ENCODE measurements around the gene GGCX. TPM values are rescaled to one million over a fixed set of nuclear protein-coding genes. Genes with fewer than 3 reads are reported as not detected.

GGCX gene
- total and polyA plus RNA-seq, 2 of the 13 experiments (the other 11 are each of a cell fraction or from before 2014, with no cell fraction given): 72.5 to 103 TPM

DNA sequence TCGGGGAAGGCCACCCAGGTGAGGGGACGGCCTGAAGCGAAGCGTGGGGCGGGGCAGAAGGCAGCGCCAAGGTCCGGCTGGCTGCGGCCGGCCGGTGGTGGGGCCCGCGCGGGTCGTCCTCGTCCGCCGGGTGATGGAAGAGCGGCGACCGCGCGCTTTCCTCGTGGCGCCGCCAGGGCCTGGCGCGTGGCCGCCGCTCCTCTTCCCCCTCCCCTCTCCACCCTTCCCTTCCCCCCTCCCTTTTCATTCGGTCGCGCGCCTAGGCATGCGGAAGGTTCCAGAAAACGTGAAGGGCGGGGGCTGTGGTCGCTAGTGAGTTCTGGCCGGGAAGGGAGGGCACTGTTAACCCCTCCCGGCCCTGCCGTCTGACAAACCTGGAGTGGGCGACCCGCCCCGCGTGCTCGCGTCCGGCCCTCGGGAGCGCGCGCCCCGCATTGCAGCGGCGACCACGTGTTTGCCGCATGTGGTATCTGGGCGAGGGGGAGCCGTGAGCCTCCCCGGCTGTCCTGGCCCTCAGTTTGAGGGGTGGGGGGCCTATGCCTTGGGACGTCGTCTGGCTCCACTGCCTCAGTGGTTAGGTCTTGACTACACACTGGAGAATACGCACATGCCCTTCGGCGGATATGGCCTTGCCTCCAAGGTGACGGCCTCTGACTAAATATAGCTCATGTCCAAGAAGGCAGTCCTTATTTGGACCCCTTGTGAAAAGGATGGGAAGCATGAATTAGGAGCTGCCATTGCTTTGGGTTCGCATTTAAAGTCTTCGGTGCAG lies 21.7 kb downstream of the GGCX start (continued):
- TF ChIP-seq, protein P1, sequence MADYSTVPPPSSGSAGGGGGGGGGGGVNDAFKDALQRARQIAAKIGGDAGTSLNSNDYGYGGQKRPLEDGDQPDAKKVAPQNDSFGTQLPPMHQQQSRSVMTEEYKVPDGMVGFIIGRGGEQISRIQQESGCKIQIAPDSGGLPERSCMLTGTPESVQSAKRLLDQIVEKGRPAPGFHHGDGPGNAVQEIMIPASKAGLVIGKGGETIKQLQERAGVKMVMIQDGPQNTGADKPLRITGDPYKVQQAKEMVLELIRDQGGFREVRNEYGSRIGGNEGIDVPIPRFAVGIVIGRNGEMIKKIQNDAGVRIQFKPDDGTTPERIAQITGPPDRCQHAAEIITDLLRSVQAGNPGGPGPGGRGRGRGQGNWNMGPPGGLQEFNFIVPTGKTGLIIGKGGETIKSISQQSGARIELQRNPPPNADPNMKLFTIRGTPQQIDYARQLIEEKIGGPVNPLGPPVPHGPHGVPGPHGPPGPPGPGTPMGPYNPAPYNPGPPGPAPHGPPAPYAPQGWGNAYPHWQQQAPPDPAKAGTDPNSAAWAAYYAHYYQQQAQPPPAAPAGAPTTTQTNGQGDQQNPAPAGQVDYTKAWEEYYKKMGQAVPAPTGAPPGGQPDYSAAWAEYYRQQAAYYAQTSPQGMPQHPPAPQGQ (CRISPR knock-in tag; IDR thresholded peaks at IDR 0.05; ENCODE audit: borderline replicate concordance): no peak
- TF ChIP-seq RFX3 (CRISPR knock-in tag; IDR thresholded peaks at IDR 0.05) (no peak), KLF6 (CRISPR knock-in tag; IDR thresholded peaks at IDR 0.05) (no peak), ZNF629 (CRISPR knock-in tag; conservative IDR thresholded peaks at IDR 0.05) (0 out of 2 replicates have a peak, but pooled peaks have one; percentile 29), STAG1 (CRISPR knock-in tag; IDR thresholded peaks at IDR 0.05) (peak; percentile 10; the same call in 1 of the 2 replicates), CENPX (CRISPR knock-in tag; IDR thresholded peaks at IDR 0.05) (no peak), REL (CRISPR knock-in tag; conservative IDR thresholded peaks at IDR 0.05) (0 out of 2 replicates have a peak, but pooled peaks have one; percentile 68), TOPORS (CRISPR knock-in tag; IDR thresholded peaks at IDR 0.05) (peak; percentile 22), ZFYVE20 (CRISPR knock-in tag; IDR thresholded peaks at IDR 0.05; ENCODE audit: borderline replicate concordance, low read depth) (no peak; the same call in 1 of the 2 replicates), ZNF556 (CRISPR knock-in tag; IDR thresholded peaks at IDR 0.05; ENCODE audit: borderline replicate concordance) (no peak), AHR (CRISPR knock-in tag; IDR thresholded peaks at IDR 0.05) (no peak; the same call in 1 of the 2 replicates), KMT2A (CRISPR knock-in tag; IDR thresholded peaks at IDR 0.05) (no peak), ZNF761 (CRISPR knock-in tag; conservative IDR thresholded peaks at IDR 0.05) (no peak), SOX13 (IDR thresholded peaks at IDR 0.05) (no peak), SOX13 (CRISPR knock-in tag; conservative IDR thresholded peaks at IDR 0.05 in 1 of 2, IDR thresholded peaks at IDR 0.05 in 1 of 2) (peak; percentile 25 to 36; a peak in 1 of 4 replicates), ZNF10 (CRISPR knock-in tag; IDR thresholded peaks at IDR 0.05; ENCODE audit: borderline replicate concordance, low read depth) (no peak), GTF2F1 (IDR thresholded peaks at IDR 0.05; ENCODE audit: low read length) (no peak), MZF1 (CRISPR knock-in tag; IDR thresholded peaks at IDR 0.05; ENCODE audit: borderline replicate concordance) (0 out of 2 replicates have a peak, but pooled peaks have one; percentile 83)
- TF ChIP-seq, protein P2, sequence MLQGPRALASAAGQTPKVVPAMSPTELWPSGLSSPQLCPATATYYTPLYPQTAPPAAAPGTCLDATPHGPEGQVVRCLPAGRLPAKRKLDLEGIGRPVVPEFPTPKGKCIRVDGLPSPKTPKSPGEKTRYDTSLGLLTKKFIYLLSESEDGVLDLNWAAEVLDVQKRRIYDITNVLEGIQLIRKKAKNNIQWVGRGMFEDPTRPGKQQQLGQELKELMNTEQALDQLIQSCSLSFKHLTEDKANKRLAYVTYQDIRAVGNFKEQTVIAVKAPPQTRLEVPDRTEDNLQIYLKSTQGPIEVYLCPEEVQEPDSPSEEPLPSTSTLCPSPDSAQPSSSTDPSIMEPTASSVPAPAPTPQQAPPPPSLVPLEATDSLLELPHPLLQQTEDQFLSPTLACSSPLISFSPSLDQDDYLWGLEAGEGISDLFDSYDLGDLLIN (CRISPR knock-in tag; IDR thresholded peaks at IDR 0.05; ENCODE audit: borderline replicate concordance): peak; percentile 45; the same call in 1 of the 2 replicates
- TF ChIP-seq, protein P3, sequence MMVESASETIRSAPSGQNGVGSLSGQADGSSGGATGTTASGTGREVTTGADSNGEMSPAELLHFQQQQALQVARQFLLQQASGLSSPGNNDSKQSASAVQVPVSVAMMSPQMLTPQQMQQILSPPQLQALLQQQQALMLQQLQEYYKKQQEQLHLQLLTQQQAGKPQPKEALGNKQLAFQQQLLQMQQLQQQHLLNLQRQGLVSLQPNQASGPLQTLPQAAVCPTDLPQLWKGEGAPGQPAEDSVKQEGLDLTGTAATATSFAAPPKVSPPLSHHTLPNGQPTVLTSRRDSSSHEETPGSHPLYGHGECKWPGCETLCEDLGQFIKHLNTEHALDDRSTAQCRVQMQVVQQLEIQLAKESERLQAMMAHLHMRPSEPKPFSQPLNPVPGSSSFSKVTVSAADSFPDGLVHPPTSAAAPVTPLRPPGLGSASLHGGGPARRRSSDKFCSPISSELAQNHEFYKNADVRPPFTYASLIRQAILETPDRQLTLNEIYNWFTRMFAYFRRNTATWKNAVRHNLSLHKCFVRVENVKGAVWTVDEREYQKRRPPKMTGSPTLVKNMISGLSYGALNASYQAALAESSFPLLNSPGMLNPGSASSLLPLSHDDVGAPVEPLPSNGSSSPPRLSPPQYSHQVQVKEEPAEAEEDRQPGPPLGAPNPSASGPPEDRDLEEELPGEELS (CRISPR knock-in tag; IDR thresholded peaks at IDR 0.05): no peak; the same call in 1 of the 2 replicates
- TF ChIP-seq, protein P4, sequence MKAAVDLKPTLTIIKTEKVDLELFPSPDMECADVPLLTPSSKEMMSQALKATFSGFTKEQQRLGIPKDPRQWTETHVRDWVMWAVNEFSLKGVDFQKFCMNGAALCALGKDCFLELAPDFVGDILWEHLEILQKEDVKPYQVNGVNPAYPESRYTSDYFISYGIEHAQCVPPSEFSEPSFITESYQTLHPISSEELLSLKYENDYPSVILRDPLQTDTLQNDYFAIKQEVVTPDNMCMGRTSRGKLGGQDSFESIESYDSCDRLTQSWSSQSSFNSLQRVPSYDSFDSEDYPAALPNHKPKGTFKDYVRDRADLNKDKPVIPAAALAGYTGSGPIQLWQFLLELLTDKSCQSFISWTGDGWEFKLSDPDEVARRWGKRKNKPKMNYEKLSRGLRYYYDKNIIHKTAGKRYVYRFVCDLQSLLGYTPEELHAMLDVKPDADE (CRISPR knock-in tag; IDR thresholded peaks at IDR 0.05): no peak
- TF ChIP-seq, protein P5, sequence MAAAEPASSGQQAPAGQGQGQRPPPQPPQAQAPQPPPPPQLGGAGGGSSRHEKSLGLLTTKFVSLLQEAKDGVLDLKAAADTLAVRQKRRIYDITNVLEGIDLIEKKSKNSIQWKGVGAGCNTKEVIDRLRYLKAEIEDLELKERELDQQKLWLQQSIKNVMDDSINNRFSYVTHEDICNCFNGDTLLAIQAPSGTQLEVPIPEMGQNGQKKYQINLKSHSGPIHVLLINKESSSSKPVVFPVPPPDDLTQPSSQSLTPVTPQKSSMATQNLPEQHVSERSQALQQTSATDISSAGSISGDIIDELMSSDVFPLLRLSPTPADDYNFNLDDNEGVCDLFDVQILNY (CRISPR knock-in tag; conservative IDR thresholded peaks at IDR 0.05): no peak; the same call in 1 of the 2 replicates

Measured in HepG2 (cell line).